Neural progenitor cell (in vitro differentiated cells): Measurements from ENCODE around the gene OPN1SW.

Source experiments
- CTCF ChIP-seq: fragments of 200-600 bp; sonication (generic); IDR thresholded peaks from 2 replicates; pipeline ENCODE4 v1.5.1; 2017; ENCODE audit warnings: antibody characterized with exemption, mild to moderate bottlenecking
- EZH2 ChIP-seq: fragments of 200-600 bp; sonication (generic); IDR thresholded peaks from 2 replicates; pipeline ENCODE4 v1.6.1; 2017; ENCODE audit warnings: antibody characterized with exemption, mild to moderate bottlenecking, moderate library complexity

GRCh38 chr7:128805225-128805624 is 29.6 kb upstream of the OPN1SW start:
- TF ChIP-seq CTCF (no peak), EZH2 (no peak)
